ENCODE measurements around the gene DACT1.

Gene DACT1

DNA sequence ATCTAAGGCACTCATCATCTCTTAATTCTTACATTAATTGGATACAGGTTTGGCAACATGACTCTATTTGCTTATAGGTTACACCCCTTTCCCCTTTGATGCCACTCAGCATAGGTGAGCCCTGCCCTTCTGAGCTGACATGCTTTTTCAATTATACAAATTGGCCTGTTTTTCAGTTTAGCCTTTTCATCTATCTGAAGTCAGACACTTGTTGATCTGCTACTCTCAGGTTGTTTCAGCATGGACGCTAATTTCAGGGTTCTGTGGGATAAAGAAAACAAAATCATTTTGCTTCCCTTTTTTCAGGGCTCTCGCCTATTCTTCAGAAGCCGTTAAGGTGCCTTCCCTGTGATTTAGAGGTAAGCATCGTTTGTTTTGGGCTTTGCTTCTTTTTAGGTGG, 55.3 kb downstream of the DACT1 start:
- TF ChIP-seq TAF1 (IDR thresholded peaks at IDR 0.05; ENCODE audit: borderline replicate concordance, insufficient read depth, low read length) (no peak), POLR2AphosphoS5 (IDR thresholded peaks at IDR 0.05; ENCODE audit: low read depth, low read length) (no peak), FOXP2 (optimal IDR thresholded peaks at IDR 0.05; ENCODE audit: borderline replicate concordance, extremely low read depth, extremely low read length, insufficient read depth) (no peak), SIN3A (IDR thresholded peaks at IDR 0.05; ENCODE audit: borderline replicate concordance, insufficient read depth, low read length) (no peak)
- TF ChIP-seq, protein P1, sequence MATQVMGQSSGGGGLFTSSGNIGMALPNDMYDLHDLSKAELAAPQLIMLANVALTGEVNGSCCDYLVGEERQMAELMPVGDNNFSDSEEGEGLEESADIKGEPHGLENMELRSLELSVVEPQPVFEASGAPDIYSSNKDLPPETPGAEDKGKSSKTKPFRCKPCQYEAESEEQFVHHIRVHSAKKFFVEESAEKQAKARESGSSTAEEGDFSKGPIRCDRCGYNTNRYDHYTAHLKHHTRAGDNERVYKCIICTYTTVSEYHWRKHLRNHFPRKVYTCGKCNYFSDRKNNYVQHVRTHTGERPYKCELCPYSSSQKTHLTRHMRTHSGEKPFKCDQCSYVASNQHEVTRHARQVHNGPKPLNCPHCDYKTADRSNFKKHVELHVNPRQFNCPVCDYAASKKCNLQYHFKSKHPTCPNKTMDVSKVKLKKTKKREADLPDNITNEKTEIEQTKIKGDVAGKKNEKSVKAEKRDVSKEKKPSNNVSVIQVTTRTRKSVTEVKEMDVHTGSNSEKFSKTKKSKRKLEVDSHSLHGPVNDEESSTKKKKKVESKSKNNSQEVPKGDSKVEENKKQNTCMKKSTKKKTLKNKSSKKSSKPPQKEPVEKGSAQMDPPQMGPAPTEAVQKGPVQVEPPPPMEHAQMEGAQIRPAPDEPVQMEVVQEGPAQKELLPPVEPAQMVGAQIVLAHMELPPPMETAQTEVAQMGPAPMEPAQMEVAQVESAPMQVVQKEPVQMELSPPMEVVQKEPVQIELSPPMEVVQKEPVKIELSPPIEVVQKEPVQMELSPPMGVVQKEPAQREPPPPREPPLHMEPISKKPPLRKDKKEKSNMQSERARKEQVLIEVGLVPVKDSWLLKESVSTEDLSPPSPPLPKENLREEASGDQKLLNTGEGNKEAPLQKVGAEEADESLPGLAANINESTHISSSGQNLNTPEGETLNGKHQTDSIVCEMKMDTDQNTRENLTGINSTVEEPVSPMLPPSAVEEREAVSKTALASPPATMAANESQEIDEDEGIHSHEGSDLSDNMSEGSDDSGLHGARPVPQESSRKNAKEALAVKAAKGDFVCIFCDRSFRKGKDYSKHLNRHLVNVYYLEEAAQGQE (IDR thresholded peaks at IDR 0.05; ENCODE audit: insufficient read depth in 1 of 2, low read depth in 2 of 2, low read length in 2 of 2) = no peak

DNA sequence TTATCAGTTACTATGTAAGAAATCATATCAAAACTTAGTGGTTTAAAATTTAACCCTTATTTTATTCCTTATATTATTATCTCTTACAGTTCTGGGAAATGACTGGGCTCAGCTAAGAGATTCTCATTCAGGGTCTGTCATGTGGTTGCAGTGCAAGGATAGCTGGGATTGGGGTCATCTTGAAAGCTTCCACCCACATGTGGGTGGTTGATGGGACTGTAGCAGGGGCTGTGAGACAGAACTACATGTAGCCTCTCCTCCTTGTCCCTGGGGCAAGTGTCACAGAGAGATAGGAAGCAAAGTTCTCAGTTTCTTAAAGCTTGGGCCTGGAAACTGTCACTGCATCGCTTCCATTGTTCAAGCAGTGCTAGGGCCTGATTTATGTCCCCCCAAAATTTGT, 57.8 kb downstream of the DACT1 start:
- TF ChIP-seq FOXP2 (optimal IDR thresholded peaks at IDR 0.05; ENCODE audit: borderline replicate concordance, extremely low read depth, extremely low read length, insufficient read depth) (no peak), SIN3A (IDR thresholded peaks at IDR 0.05; ENCODE audit: borderline replicate concordance, insufficient read depth, low read length) (no peak), POLR2AphosphoS5 (IDR thresholded peaks at IDR 0.05; ENCODE audit: low read depth, low read length) (no peak), TAF1 (IDR thresholded peaks at IDR 0.05; ENCODE audit: borderline replicate concordance, insufficient read depth, low read length) (no peak)
- TF ChIP-seq, protein P1 (IDR thresholded peaks at IDR 0.05; ENCODE audit: insufficient read depth in 1 of 2, low read depth in 2 of 2, low read length in 2 of 2) = no peak

DNA sequence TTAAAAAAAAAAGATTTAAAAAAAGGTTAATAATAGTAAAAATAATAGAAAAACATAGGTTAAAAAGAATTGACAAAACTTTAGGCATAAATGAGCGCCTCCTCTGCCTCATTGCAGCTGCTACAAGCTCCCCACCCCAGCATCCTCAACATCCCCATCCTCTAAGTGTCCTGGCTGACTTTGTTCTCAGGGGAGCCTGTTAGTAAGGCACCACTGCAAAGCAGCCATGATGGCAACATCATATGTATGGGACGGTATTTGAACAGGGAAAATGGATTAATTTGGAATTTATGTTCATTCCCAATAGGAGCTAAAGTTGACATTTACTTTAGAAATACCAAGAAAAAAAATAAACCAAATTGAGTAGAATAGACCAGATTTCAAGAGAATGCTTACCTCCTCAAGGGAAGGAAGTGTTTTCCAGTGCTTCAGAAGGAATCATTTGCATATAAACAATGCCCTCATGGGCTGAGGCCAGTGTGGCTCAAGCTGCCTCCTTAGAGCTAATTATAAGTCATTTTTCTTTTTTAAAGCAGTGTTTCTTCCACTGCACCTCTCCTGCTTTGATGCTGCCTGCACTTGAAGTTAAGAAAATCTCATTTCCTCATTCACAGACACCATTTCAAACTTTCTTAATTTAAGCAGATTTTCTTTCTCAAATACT, 59.6 kb downstream of the DACT1 start:
- no peak for TF ChIP-seq SIN3A (IDR thresholded peaks at IDR 0.05; ENCODE audit: borderline replicate concordance, insufficient read depth, low read length)
- TF ChIP-seq, protein P1 (IDR thresholded peaks at IDR 0.05; ENCODE audit: insufficient read depth in 1 of 2, low read depth in 2 of 2, low read length in 2 of 2) = no peak
- TF ChIP-seq TAF1 (IDR thresholded peaks at IDR 0.05; ENCODE audit: borderline replicate concordance, insufficient read depth, low read length) = no peak
- TF ChIP-seq POLR2AphosphoS5 (IDR thresholded peaks at IDR 0.05; ENCODE audit: low read depth, low read length) = no peak
- no peak for TF ChIP-seq FOXP2 (optimal IDR thresholded peaks at IDR 0.05; ENCODE audit: borderline replicate concordance, extremely low read depth, extremely low read length, insufficient read depth)
